Neuronal stem cell (in vitro differentiated cells): Measurements from ENCODE around the gene ESPNL.

Experiments used
- DNase-seq: peaks from one replicate; pipeline ENCODE4 v3.0.0-alpha.2; 2013; ENCODE audit warnings: low spot score
- H2AFZ ChIP-seq: one replicate; pipeline ENCODE4 v1.6.1; 2013; ENCODE audit warnings: mild to moderate bottlenecking, low read length, inconsistent platforms
- H2AK5ac ChIP-seq: 2 replicates; pipeline ENCODE4 v1.6.1; 2013; ENCODE audit warnings: low read depth, mild to moderate bottlenecking, inconsistent platforms, low read length, moderate library complexity, mixed read lengths
- H2BK120ac ChIP-seq: 2 replicates; pipeline ENCODE4 v1.6.1; 2013; ENCODE audit warnings: low read depth, mild to moderate bottlenecking, inconsistent platforms, low read length, moderate library complexity, mixed read lengths
- H2BK12ac ChIP-seq: one replicate; pipeline ENCODE4 v1.6.1; 2013; ENCODE audit warnings: low read length, inconsistent platforms
- H2BK15ac ChIP-seq: 2 replicates; pipeline ENCODE4 v1.6.1; 2013; ENCODE audit warnings: mild to moderate bottlenecking, low read length, inconsistent platforms, mixed read lengths
- H2BK5ac ChIP-seq: one replicate; pipeline ENCODE4 v1.6.1; 2013; ENCODE audit warnings: inconsistent platforms, mild to moderate bottlenecking, low read length, moderate library complexity
- H3K14ac ChIP-seq: one replicate; pipeline ENCODE4 v1.6.1; 2013; ENCODE audit warnings: low read length, inconsistent platforms
- H3K18ac ChIP-seq: 2 replicates; pipeline ENCODE4 v1.6.1; 2013; ENCODE audit warnings: low read length, inconsistent platforms
- H3K23ac ChIP-seq: 2 replicates; pipeline ENCODE4 v1.6.1; 2013; ENCODE audit warnings: low read depth, mild to moderate bottlenecking, mixed read lengths, low read length, inconsistent platforms; ENCODE audit not compliant: poor library complexity
- H3K27ac ChIP-seq: replicated peaks from 3 replicates; pipeline ENCODE4 v1.5.1; 2013; ENCODE audit warnings: low read length, inconsistent platforms
- H3K27me3 ChIP-seq, 3 experiments: 2 replicates each; pipeline ENCODE4 v1.6.1; 2013; ENCODE audit warnings: low read length in 3 of 3, mild to moderate bottlenecking in 2 of 3, inconsistent platforms in 1 of 3, low read depth in 1 of 3, mixed read lengths in 1 of 3, moderate library complexity in 1 of 3; ENCODE audit not compliant: control insufficient read depth in 3 of 3, insufficient read depth in 3 of 3
- H3K36me3 ChIP-seq, 2 donors: replicated peaks in 1 of 2; 2 replicates each; pipeline ENCODE4 v1.6.1; 2013; ENCODE audit warnings: low read length in 2 of 2; ENCODE audit not compliant: control insufficient read depth in 2 of 2, insufficient read depth in 2 of 2
- H3K4ac ChIP-seq: 2 replicates; pipeline ENCODE4 v1.6.1; 2013; ENCODE audit warnings: inconsistent platforms, mild to moderate bottlenecking, low read length, moderate library complexity
- H3K4me1 ChIP-seq, 2 donors: 1 replicate in 1 of 2; 2 replicates in 1 of 2; pipeline ENCODE4 v1.6.1; 2013; ENCODE audit warnings: low read length in 2 of 2, low read depth in 1 of 2; ENCODE audit not compliant: control insufficient read depth in 2 of 2, insufficient read depth in 1 of 2
- H3K4me2 ChIP-seq: one replicate; pipeline ENCODE4 v1.6.1; 2013; ENCODE audit warnings: mild to moderate bottlenecking, low read length, inconsistent platforms; ENCODE audit not compliant: insufficient read depth, poor library complexity, severe bottlenecking
- H3K4me3 ChIP-seq, 2 donors: 2 replicates each; pipeline ENCODE4 v1.5.1; 2013; ENCODE audit warnings: low read length in 2 of 2, mild to moderate bottlenecking in 2 of 2, inconsistent platforms in 1 of 2, moderate library complexity in 1 of 2
- H3K79me1 ChIP-seq: one replicate; pipeline ENCODE4 v1.6.1; 2013; ENCODE audit warnings: low read depth, mild to moderate bottlenecking, inconsistent platforms, low read length, moderate library complexity
- H3K9ac ChIP-seq: one replicate; pipeline ENCODE4 v1.6.1; 2013; ENCODE audit warnings: mild to moderate bottlenecking, low read depth, low read length, inconsistent platforms; ENCODE audit not compliant: poor library complexity
- H3K9me3 ChIP-seq, 2 donors: replicated peaks in 1 of 2; 2 replicates each; pipeline versions ENCODE3 to v1.6.1; 2013; ENCODE audit warnings: low read length in 2 of 2, mild to moderate bottlenecking in 2 of 2, inconsistent platforms in 1 of 2, low read depth in 1 of 2, mixed read lengths in 1 of 2, moderate library complexity in 1 of 2; ENCODE audit not compliant: control insufficient read depth in 2 of 2, insufficient read depth in 1 of 2
- H4K8ac ChIP-seq: one replicate; pipeline ENCODE4 v1.6.1; 2013; ENCODE audit warnings: low read depth, mild to moderate bottlenecking, inconsistent platforms, low read length, moderate library complexity
- H4K91ac ChIP-seq: one replicate; pipeline ENCODE4 v1.6.1; 2013; ENCODE audit warnings: low read length, low read depth, mild to moderate bottlenecking, inconsistent platforms; ENCODE audit not compliant: poor library complexity
- WGBS, 2 donors: extraction: QIAGEN DNeasy Blood & Tissue Kit; methylation state at CpG; one replicate each; pipeline ENCODE4 v1.1.7; 2013; ENCODE audit warnings: missing lambda C conversion rate in 2 of 2, mixed read lengths in 1 of 2; ENCODE audit not compliant: insufficient read length in 2 of 2, insufficient replicate concordance in 1 of 2; ENCODE audit errors: extremely low coverage in 2 of 2; 5-methylcytosine and 5-hydroxymethylcytosine counted together

Gene ESPNL

GRCh38 chr2:238162846-238163441 lies 62.8 kb downstream of the ESPNL start:
- no peak for DNase-seq
- Histone ChIP-seq H2BK15ac (no peak overlapping the region), H3K23ac (peak overlapping the region; percentile 20), H2BK12ac (no peak overlapping the region), H3K27ac (no peak overlapping the region), H3K79me1 (peaks cover 3% of the 10 kb centered on the region), H2AK5ac (no peak overlapping the region), H4K91ac (no peak overlapping the region), H3K18ac (no peak overlapping the region), H3K4me3 (no peak overlapping the region), H3K4ac (no peak overlapping the region), H3K9ac (no peak overlapping the region), H3K4me2 (no peak overlapping the region), H3K27me3 (peaks cover 18 to 66% (median 23%) of the 10 kb centered on the region in 3 experiments), H3K4me1 (peaks cover 2 to 4% of the 10 kb centered on the region in 2 donors), H3K9me3 (no peaks in the 10 kb centered on the region), H3K14ac (peak overlapping the region; percentile 83), H2AFZ (no peak overlapping the region), H3K36me3 (peaks cover 3 to 11% of the 10 kb centered on the region in 2 donors), H2BK5ac (no peak overlapping the region), H2BK120ac (no peak overlapping the region), H4K8ac (no peak overlapping the region)
- no CpG with 5 or more reads among the region's 15 CpGs for WGBS, 2 donors

DNA sequence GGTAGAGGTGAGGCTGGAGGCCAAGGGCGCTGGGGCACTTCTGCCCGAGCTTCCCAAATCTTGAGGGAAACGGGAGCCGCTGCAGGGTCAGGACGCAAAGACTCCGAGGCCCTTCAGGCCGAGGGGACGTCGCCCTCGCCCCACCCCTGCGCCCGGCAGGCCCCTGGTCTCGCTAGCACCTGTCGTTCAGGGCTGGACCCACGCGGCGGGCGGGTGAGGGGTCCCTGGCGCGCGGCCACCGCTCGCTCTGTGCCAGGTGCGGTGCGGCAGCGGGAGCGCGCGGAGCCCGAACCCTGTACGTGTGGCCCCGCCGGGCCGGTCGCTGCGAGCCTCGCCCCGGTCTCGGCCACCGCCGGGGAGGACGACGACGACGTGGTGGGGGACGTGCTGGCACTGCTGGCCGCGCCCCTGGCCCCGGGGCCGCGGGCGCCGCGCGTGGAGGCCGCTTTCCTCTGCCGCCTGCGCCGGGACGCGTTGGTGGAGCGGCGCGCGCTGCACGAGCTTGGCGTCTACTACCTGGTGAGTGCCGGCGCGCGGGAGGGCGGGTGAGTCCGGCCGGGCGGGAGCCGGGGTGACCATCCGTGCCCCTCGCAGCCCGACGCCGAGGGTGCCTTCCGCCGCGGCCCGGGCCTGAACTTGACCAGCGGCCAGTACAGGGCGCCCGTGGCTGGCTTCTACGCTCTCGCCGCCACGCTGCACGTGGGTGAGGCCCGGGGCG lies 63.5 kb downstream of the ESPNL start:
- Histone ChIP-seq H3K4me3 (peak overlapping the region in 1 of 2 donors; percentile 73), H2AFZ (no peak overlapping the region), H3K36me3 (peaks cover 3 to 18% of the 10 kb centered on the region in 2 donors), H2AK5ac (peak overlapping the region; percentile 68), H3K27ac (no peak overlapping the region), H2BK5ac (no peak overlapping the region), H2BK12ac (no peak overlapping the region), H2BK120ac (no peak overlapping the region), H4K91ac (no peak overlapping the region), H3K9ac (peak overlapping the region; percentile 81), H3K79me1 (peaks cover 3% of the 10 kb centered on the region), H3K23ac (no peak overlapping the region), H3K4me2 (peak overlapping the region; percentile 86), H2BK15ac (no peak overlapping the region), H3K9me3 (no peaks in the 10 kb centered on the region), H3K4me1 (peaks cover 0 to 4% of the 10 kb centered on the region in 2 donors), H3K4ac (no peak overlapping the region), H3K27me3 (peaks cover 12 to 59% (median 23%) of the 10 kb centered on the region in 3 experiments), H4K8ac (no peak overlapping the region), H3K14ac (peak overlapping the region; percentile 21), H3K18ac (peak overlapping the region; percentile 42)
- no peak for DNase-seq
- WGBS, 2 donors = no CpG with 5 or more reads among the region's 95 CpGs

DNA sequence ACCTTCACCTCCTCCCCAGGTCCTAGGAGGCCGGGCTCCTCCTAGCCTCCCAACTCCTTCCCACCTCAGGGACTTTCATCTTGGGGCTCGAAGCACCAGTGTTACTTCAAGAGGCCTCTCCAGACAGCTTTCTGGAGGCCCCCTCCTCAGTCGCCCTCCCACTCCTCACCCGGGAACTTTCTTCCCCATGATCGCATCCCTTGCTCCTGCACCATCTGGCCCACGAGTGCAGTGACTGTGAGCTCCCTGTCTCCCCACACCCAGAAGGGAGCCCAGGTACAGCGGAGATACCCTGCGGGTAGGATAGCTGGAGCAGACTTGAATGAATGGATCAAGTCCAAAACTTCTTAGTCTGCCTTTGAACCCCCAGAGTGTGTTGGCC lies 64.8 kb downstream of the ESPNL start:
- Histone ChIP-seq H4K91ac (no peak overlapping the region), H2BK12ac (no peak overlapping the region), H4K8ac (no peak overlapping the region), H3K14ac (no peak overlapping the region), H3K23ac (no peak overlapping the region), H2BK120ac (no peak overlapping the region), H3K4ac (no peak overlapping the region), H3K4me1 (no peaks in the 10 kb centered on the region), H2BK5ac (no peak overlapping the region), H3K9me3 (no peaks in the 10 kb centered on the region), H3K4me3 (no peak overlapping the region), H2BK15ac (no peak overlapping the region), H3K9ac (no peak overlapping the region), H2AK5ac (no peak overlapping the region), H3K79me1 (no peaks in the 10 kb centered on the region), H3K27me3 (peaks cover 4 to 48% (median 16%) of the 10 kb centered on the region in 3 experiments), H3K4me2 (no peak overlapping the region), H3K36me3 (peaks cover 9 to 30% of the 10 kb centered on the region in 2 donors), H3K18ac (no peak overlapping the region), H3K27ac (no peak overlapping the region), H2AFZ (no peak overlapping the region)
- no peak for DNase-seq
- no CpG with 5 or more reads among the region's 8 CpGs for WGBS, 2 donors

DNA sequence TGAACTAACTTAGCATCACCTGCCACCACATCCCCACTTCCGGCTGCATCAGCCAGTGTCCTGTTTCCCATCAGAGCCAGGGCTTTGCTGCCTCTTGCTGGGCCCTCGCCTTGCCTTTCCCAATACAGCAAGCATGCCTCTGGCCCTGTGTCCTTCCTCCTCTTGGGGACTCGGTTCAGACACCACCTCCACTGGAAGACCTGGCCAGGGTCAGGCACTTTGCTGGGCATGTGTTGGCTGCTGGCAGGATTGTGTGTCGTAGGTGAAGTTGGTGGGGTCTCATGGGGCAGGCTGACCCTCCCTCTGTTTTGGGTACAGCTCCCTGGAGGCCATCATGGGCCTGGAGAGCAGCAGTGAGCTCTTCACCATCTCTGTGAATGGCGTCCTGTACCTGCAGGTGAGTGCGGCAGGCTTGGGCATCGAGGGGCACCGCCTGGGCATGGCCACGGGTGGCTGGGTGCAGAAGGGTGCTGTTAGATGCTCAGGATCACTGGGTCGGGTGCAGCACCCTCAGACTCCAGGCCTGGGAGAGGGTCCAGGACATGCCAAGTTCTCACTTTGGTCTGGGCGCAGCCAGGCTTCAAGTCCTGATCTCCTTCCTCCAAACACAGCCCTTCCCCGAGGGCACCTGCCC lies 65.3 kb downstream of the ESPNL start:
- Histone ChIP-seq H3K4me1 (no peaks in the 10 kb centered on the region), H3K27ac (no peak overlapping the region), H4K8ac (no peak overlapping the region), H2BK5ac (no peak overlapping the region), H3K9ac (no peak overlapping the region), H4K91ac (no peak overlapping the region), H2BK120ac (no peak overlapping the region), H3K18ac (no peak overlapping the region), H3K14ac (no peak overlapping the region), H2BK12ac (no peak overlapping the region), H3K4me2 (no peak overlapping the region), H3K4me3 (no peak overlapping the region), H3K23ac (no peak overlapping the region), H3K27me3 (peaks cover 0 to 43% (median 14%) of the 10 kb centered on the region in 3 experiments), H3K9me3 (no peaks in the 10 kb centered on the region), H2AK5ac (no peak overlapping the region), H3K36me3 (peaks cover 11 to 36% of the 10 kb centered on the region in 2 donors), H2BK15ac (no peak overlapping the region), H2AFZ (no peak overlapping the region), H3K79me1 (no peaks in the 10 kb centered on the region), H3K4ac (no peak overlapping the region)
- no CpG with 5 or more reads among the region's 12 CpGs for WGBS, 2 donors
- no peak for DNase-seq
